ENCODE results near the gene POGLUT3.

GRCh38 chr11:108453207-108453835 is 44.9 kb downstream of the POGLUT3 start:
- TF ChIP-seq POLR2AphosphoS5 (IDR thresholded peaks at IDR 0.05; ENCODE audit: borderline replicate concordance, low read depth, low read length) (no peak), EZH2 (IDR thresholded peaks at IDR 0.05) (no peak)
